ENCODE results near the gene TPD52L1.

DNA sequence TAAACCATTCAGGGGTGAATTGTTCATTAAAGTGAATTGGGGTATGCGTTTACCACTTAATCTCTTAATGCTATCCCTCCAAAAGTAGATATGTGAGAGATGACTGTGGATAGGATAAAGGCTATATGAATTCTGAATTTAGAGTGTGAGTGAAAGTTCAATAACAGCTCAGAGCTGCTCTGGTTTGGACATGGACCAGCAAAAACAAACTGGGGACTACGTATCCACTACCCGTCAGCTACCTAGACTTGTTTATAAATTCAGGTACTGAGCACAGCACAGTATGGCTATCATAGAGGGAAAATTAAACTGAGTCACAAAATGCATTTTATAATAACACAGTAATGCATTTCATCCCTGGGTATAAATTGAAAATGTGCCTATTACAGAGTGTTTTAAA is 103.8 kb downstream of the TPD52L1 start:
- TF ChIP-seq, protein P1, sequence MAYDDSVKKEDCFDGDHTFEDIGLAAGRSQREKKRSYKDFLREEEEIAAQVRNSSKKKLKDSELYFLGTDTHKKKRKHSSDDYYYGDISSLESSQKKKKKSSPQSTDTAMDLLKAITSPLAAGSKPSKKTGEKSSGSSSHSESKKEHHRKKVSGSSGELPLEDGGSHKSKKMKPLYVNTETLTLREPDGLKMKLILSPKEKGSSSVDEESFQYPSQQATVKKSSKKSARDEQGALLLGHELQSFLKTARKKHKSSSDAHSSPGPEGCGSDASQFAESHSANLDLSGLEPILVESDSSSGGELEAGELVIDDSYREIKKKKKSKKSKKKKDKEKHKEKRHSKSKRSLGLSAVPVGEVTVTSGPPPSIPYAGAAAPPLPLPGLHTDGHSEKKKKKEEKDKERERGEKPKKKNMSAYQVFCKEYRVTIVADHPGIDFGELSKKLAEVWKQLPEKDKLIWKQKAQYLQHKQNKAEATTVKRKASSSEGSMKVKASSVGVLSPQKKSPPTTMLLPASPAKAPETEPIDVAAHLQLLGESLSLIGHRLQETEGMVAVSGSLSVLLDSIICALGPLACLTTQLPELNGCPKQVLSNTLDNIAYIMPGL (CRISPR knock-in tag; IDR thresholded peaks at IDR 0.05), result no peak
- TF ChIP-seq, protein P2, sequence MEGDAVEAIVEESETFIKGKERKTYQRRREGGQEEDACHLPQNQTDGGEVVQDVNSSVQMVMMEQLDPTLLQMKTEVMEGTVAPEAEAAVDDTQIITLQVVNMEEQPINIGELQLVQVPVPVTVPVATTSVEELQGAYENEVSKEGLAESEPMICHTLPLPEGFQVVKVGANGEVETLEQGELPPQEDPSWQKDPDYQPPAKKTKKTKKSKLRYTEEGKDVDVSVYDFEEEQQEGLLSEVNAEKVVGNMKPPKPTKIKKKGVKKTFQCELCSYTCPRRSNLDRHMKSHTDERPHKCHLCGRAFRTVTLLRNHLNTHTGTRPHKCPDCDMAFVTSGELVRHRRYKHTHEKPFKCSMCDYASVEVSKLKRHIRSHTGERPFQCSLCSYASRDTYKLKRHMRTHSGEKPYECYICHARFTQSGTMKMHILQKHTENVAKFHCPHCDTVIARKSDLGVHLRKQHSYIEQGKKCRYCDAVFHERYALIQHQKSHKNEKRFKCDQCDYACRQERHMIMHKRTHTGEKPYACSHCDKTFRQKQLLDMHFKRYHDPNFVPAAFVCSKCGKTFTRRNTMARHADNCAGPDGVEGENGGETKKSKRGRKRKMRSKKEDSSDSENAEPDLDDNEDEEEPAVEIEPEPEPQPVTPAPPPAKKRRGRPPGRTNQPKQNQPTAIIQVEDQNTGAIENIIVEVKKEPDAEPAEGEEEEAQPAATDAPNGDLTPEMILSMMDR (IDR thresholded peaks at IDR 0.05), result no peak
- TF ChIP-seq SMAD3 (CRISPR knock-in tag; IDR thresholded peaks at IDR 0.05; ENCODE audit: borderline replicate concordance) (no peak), RELA (CRISPR knock-in tag; IDR thresholded peaks at IDR 0.05; ENCODE audit: borderline replicate concordance) (no peak), IRF2 (CRISPR knock-in tag; IDR thresholded peaks at IDR 0.05; ENCODE audit: borderline replicate concordance, low read depth) (no peak), TEAD4 (CRISPR knock-in tag; IDR thresholded peaks at IDR 0.05) (no peak), GABPB1 (CRISPR knock-in tag; IDR thresholded peaks at IDR 0.05) (no peak)
- TF ChIP-seq, protein P3, sequence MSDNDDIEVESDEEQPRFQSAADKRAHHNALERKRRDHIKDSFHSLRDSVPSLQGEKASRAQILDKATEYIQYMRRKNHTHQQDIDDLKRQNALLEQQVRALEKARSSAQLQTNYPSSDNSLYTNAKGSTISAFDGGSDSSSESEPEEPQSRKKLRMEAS (CRISPR knock-in tag; IDR thresholded peaks at IDR 0.05), result no peak
- TF ChIP-seq, protein P4, sequence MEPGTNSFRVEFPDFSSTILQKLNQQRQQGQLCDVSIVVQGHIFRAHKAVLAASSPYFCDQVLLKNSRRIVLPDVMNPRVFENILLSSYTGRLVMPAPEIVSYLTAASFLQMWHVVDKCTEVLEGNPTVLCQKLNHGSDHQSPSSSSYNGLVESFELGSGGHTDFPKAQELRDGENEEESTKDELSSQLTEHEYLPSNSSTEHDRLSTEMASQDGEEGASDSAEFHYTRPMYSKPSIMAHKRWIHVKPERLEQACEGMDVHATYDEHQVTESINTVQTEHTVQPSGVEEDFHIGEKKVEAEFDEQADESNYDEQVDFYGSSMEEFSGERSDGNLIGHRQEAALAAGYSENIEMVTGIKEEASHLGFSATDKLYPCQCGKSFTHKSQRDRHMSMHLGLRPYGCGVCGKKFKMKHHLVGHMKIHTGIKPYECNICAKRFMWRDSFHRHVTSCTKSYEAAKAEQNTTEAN (CRISPR knock-in tag; IDR thresholded peaks at IDR 0.05), result no peak

Data from WTC11 (cell line).